SK-N-SH treated with all-trans-retinoic acid at 6 μM for 48 hours (cell line): ENCODE measurements around the gene PLXNA3.

Source experiments
- ATAC-seq: fragments of 200-7000 bp; cut with Tn5 transposase; 3 replicates; pipeline ENCODE4 v1.9.1; 2020; ENCODE audit warnings: mild to moderate bottlenecking, moderate library complexity
- ARNTL ChIP-seq: fragments of 450-650 bp; formaldehyde crosslinking; IDR thresholded peaks from 2 replicates; pipeline ENCODE4 v1.5.0; 2020; ENCODE audit warnings: low read depth, mild to moderate bottlenecking, moderate library complexity, borderline replicate concordance
- BACH2 ChIP-seq: fragments of 250-450 bp; sonication (Bioruptor Pico); IDR thresholded peaks from 2 replicates; pipeline ENCODE4 v1.9.0; 2021; ENCODE audit warnings: mild to moderate bottlenecking, borderline replicate concordance
- CREB5 ChIP-seq: fragments of 250-450 bp; sonication (Bioruptor Pico); IDR thresholded peaks from 2 replicates; pipeline ENCODE4 v1.5.1; 2020; ENCODE audit warnings: low read depth, mild to moderate bottlenecking, moderate library complexity
- CSDC2 ChIP-seq: fragments of 250-450 bp; sonication (Bioruptor Pico); IDR thresholded peaks from 2 replicates; pipeline ENCODE4 v1.5.0; 2020; ENCODE audit warnings: mild to moderate bottlenecking, moderate library complexity
- CSRNP3 ChIP-seq: fragments of 250-450 bp; sonication (Bioruptor Pico); IDR thresholded peaks from 2 replicates; pipeline ENCODE4 v1.5.1; 2021; ENCODE audit warnings: mild to moderate bottlenecking, moderate library complexity
- ISL1 ChIP-seq: fragments of 250-450 bp; sonication (Bioruptor Pico); IDR thresholded peaks from 2 replicates; pipeline ENCODE4 v2.1.2; 2022; ENCODE audit warnings: mild to moderate bottlenecking, moderate library complexity
- OSR1 ChIP-seq: fragments of 250-450 bp; sonication (Bioruptor Pico); IDR thresholded peaks from 2 replicates; pipeline ENCODE4 v1.8.0; 2022; ENCODE audit warnings: moderate library complexity, mild to moderate bottlenecking, inconsistent platforms
- POU6F1 ChIP-seq: fragments of 250-450 bp; sonication (Bioruptor Pico); IDR thresholded peaks from 2 replicates; pipeline ENCODE4 v1.8.0; 2021; ENCODE audit warnings: low read depth, mild to moderate bottlenecking, moderate library complexity, borderline replicate concordance
- PPARA ChIP-seq: fragments of 250-450 bp; sonication (Bioruptor Pico); IDR thresholded peaks from 2 replicates; pipeline ENCODE4 v1.5.0; 2020; ENCODE audit warnings: mild to moderate bottlenecking, borderline replicate concordance
- RARB ChIP-seq: fragments of 250-450 bp; sonication (Bioruptor Pico); IDR thresholded peaks from 2 replicates; pipeline ENCODE4 v1.8.0; 2021; ENCODE audit warnings: mild to moderate bottlenecking, moderate library complexity
- SNAI2 ChIP-seq: fragments of 250-450 bp; sonication (Bioruptor Pico); IDR thresholded peaks from 2 replicates; pipeline ENCODE4 v1.5.0; 2020; ENCODE audit warnings: mild to moderate bottlenecking, moderate library complexity
- TCF4 ChIP-seq: fragments of 250-450 bp; sonication (Bioruptor Pico); IDR thresholded peaks from 2 replicates; pipeline ENCODE4 v1.8.0; 2021; ENCODE audit warnings: mild to moderate bottlenecking, moderate library complexity, borderline replicate concordance
- TOX ChIP-seq: fragments of 250-450 bp; sonication (Bioruptor Pico); IDR thresholded peaks from 2 replicates; pipeline ENCODE4 v1.8.0; 2021; ENCODE audit warnings: mild to moderate bottlenecking, moderate library complexity, borderline replicate concordance
- TSHZ2 ChIP-seq: fragments of 250-450 bp; sonication (Bioruptor Pico); IDR thresholded peaks from 2 replicates; pipeline ENCODE4 v1.5.0; 2020; ENCODE audit warnings: mild to moderate bottlenecking, moderate library complexity
- ZC3H10 ChIP-seq: fragments of 250-450 bp; sonication (Bioruptor Pico); IDR thresholded peaks from 2 replicates; pipeline ENCODE4 v1.5.1; 2021; ENCODE audit warnings: mild to moderate bottlenecking, moderate library complexity
- ZFP3 ChIP-seq: fragments of 250-450 bp; sonication (Bioruptor Pico); IDR thresholded peaks from 2 replicates; pipeline ENCODE4 v1.5.0; 2020; ENCODE audit warnings: mild to moderate bottlenecking, moderate library complexity
- ZFP30 ChIP-seq: fragments of 450-650 bp; formaldehyde crosslinking; IDR thresholded peaks from 2 replicates; pipeline ENCODE4 v1.5.0; 2022; ENCODE audit warnings: mild to moderate bottlenecking, moderate library complexity
- ZNF565 ChIP-seq: fragments of 450-650 bp; formaldehyde crosslinking; conservative IDR thresholded peaks from 2 replicates; pipeline ENCODE4 v1.5.0; 2020; ENCODE audit warnings: low read depth, mild to moderate bottlenecking, moderate library complexity
- ZNF70 ChIP-seq: fragments of 450-650 bp; formaldehyde crosslinking; IDR thresholded peaks from 2 replicates; pipeline ENCODE4 v1.5.0; 2020; ENCODE audit warnings: mild to moderate bottlenecking, moderate library complexity
- ZNF8 ChIP-seq: fragments of 450-650 bp; formaldehyde crosslinking; IDR thresholded peaks from 2 replicates; pipeline ENCODE4 v1.5.0; 2020; ENCODE audit warnings: mild to moderate bottlenecking, moderate library complexity
- TF ChIP-seq, protein P1 (sequence below): fragments of 250-450 bp; sonication (Bioruptor Pico); IDR thresholded peaks from 2 replicates; pipeline ENCODE4 v1.8.0; 2020; ENCODE audit warnings: mild to moderate bottlenecking, moderate library complexity, borderline replicate concordance

Gene PLXNA3

GRCh38 chrX:154467556-154467955, 9.5 kb downstream of the PLXNA3 start (continued):
- TF ChIP-seq POU6F1 (CRISPR knock-in tag): no peak
- no peak for TF ChIP-seq ZNF565 (CRISPR knock-in tag)
- no peak for TF ChIP-seq OSR1 (CRISPR knock-in tag)
- no peak for TF ChIP-seq ZNF8 (CRISPR knock-in tag)

DNA sequence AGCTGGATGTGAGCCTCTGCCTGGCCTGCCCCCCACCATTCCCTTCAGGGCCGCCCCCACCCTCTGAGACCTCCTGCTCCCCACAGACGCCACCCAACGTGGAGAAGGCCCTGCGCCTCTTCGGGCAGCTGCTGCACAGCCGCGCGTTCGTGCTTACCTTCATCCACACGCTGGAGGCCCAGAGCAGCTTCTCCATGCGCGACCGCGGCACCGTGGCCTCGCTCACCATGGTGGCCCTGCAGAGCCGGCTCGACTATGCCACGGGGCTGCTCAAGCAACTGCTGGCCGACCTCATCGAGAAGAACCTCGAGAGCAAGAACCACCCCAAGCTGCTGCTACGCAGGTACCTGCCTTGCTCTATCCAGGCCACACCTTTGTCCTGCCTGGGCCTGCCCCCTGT, 10.1 kb downstream of the PLXNA3 start:
- TF ChIP-seq ISL1 (CRISPR knock-in tag): no peak
- no peak for ATAC-seq

DNA sequence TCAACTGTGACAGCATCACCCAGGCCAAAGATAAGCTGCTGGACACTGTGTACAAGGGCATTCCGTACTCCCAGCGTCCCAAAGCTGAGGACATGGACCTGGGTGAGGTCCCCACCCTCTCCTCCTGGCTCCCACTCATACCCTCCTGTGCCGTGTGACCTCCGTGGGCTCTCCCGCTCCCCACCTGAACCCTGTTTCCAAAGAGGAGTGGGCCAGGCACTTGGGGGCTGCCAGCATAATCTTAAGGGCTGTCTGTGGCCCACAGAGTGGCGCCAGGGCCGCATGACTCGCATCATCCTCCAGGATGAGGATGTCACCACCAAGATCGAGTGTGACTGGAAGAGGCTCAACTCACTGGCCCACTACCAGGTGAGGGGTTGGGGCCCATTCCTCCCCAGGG, 11.0 kb downstream of the PLXNA3 start:
- TF ChIP-seq ZNF70 (CRISPR knock-in tag) (no peak), ZNF8 (CRISPR knock-in tag) (no peak), OSR1 (CRISPR knock-in tag) (no peak), TCF4 (CRISPR knock-in tag) (no peak), SNAI2 (no peak), ZC3H10 (CRISPR knock-in tag) (no peak), ZNF565 (CRISPR knock-in tag) (no peak), ARNTL (CRISPR knock-in tag) (no peak), BACH2 (CRISPR knock-in tag) (no peak), CREB5 (no peak)

DNA sequence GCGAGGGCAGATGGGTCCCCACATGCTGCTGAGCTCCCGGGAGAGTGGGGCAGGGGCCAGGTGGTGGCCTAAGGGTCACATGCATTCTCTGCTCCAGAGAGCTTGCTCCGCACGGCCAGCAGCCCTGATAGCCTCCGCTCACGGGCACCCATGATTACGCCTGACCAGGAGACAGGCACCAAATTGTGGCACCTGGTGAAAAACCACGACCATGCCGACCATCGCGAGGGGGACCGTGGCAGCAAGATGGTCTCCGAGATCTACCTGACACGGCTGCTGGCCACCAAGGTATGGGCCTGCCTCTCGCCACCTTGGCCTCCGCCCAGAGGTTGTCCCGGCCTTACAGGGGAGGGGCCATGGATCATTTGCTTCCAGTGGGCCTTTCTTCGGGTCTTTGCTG, 11.8 kb downstream of the PLXNA3 start:
- no peak for ATAC-seq
- TF ChIP-seq ARNTL (CRISPR knock-in tag) (no peak), ZNF565 (CRISPR knock-in tag) (no peak), ZNF70 (CRISPR knock-in tag) (no peak), CSDC2 (CRISPR knock-in tag) (no peak), ISL1 (CRISPR knock-in tag) (no peak), PPARA (CRISPR knock-in tag) (no peak), ZFP3 (CRISPR knock-in tag) (no peak), ZNF8 (CRISPR knock-in tag) (no peak), ZC3H10 (CRISPR knock-in tag) (no peak), POU6F1 (CRISPR knock-in tag) (no peak)

More for the DNA sequence above, 11.0 kb downstream of the PLXNA3 start:
- ATAC-seq: no peak

DNA sequence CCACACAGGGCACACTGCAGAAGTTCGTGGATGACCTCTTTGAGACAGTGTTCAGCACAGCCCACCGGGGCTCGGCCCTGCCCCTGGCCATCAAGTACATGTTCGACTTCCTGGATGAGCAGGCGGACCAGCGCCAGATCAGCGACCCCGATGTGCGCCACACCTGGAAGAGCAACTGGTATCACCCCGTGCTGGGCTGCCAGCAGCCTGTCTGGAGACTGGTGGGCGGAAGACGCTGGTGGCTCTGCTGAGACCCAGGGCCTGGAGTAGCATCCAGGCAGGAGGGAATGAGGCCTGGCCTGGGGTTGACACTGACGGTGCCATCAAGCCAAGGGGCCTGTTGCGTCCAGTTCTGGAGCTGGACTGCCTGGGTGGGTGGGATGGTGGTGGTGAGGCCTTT, 12.4 kb downstream of the PLXNA3 start:
- no peak for ATAC-seq
- TF ChIP-seq BACH2 (CRISPR knock-in tag) (no peak), ZFP30 (CRISPR knock-in tag) (no peak), ISL1 (CRISPR knock-in tag) (no peak), TOX (CRISPR knock-in tag) (no peak), ZFP3 (CRISPR knock-in tag) (no peak), RARB (no peak), ZNF70 (CRISPR knock-in tag) (no peak), CSRNP3 (CRISPR knock-in tag) (no peak), CSDC2 (CRISPR knock-in tag) (no peak), TSHZ2 (CRISPR knock-in tag) (no peak), TCF4 (CRISPR knock-in tag) (no peak), SNAI2 (no peak), PPARA (CRISPR knock-in tag) (no peak)
- TF ChIP-seq, protein P1, sequence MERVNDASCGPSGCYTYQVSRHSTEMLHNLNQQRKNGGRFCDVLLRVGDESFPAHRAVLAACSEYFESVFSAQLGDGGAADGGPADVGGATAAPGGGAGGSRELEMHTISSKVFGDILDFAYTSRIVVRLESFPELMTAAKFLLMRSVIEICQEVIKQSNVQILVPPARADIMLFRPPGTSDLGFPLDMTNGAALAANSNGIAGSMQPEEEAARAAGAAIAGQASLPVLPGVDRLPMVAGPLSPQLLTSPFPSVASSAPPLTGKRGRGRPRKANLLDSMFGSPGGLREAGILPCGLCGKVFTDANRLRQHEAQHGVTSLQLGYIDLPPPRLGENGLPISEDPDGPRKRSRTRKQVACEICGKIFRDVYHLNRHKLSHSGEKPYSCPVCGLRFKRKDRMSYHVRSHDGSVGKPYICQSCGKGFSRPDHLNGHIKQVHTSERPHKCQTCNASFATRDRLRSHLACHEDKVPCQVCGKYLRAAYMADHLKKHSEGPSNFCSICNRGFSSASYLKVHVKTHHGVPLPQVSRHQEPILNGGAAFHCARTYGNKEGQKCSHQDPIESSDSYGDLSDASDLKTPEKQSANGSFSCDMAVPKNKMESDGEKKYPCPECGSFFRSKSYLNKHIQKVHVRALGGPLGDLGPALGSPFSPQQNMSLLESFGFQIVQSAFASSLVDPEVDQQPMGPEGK (CRISPR knock-in tag): no peak
